Kidney (tissue), 14 donors: ENCODE results near the gene CSNK1G1. TPM values are rescaled to one million over a fixed set of nuclear protein-coding genes. Genes with fewer than 3 reads are reported as not detected.

ENCODE experiments used
- DNase-seq, 5 donors: peaks; one replicate each; pipeline ENCODE4 v3.0.0-alpha.2; 2013 to 2020
- FAIRE-seq: peaks from 2 replicates; lab custom pipeline; 2012; peaks lifted over from hg19 to GRCh38; lab: Jason Lieb, UNC
- H3K27ac ChIP-seq, 2 donors: one replicate each; pipeline ENCODE4 v1.7.0; 2013; ENCODE audit warnings: low read depth in 2 of 2, low read length in 2 of 2, inconsistent platforms in 1 of 2
- H3K27me3 ChIP-seq: one replicate; pipeline ENCODE4 v1.7.1; 2013; ENCODE audit warnings: low read length, inconsistent platforms; ENCODE audit not compliant: control insufficient read depth, insufficient read depth
- H3K36me3 ChIP-seq, 3 donors: one replicate each; pipeline versions ENCODE4 v1.7.0 to v1.7.1; 2013; ENCODE audit warnings: low read length in 3 of 3, control low read depth in 1 of 3, inconsistent platforms in 1 of 3; ENCODE audit not compliant: insufficient read depth in 3 of 3, control insufficient read depth in 2 of 3
- H3K4me1 ChIP-seq, 3 donors: one replicate each; pipeline versions ENCODE4 v1.7.0 to v1.7.1; 2013; ENCODE audit warnings: low read length in 3 of 3, inconsistent platforms in 1 of 3, low read depth in 1 of 3; ENCODE audit not compliant: control insufficient read depth in 2 of 3, insufficient read depth in 2 of 3
- H3K4me3 ChIP-seq, 3 donors: one replicate each; pipeline versions ENCODE4 v1.7.0 to v1.8.1; 2013; ENCODE audit warnings: low read length in 3 of 3, control low read depth in 1 of 3, inconsistent platforms in 1 of 3
- H3K9ac ChIP-seq, 3 donors: one replicate each; pipeline versions ENCODE4 v1.7.0 to v1.7.1; 2013; ENCODE audit warnings: low read length in 3 of 3, control low read depth in 1 of 3, inconsistent platforms in 1 of 3
- H3K9me3 ChIP-seq, 3 donors: one replicate each; pipeline versions ENCODE4 v1.7.0 to v1.7.1; 2013; ENCODE audit warnings: low read length in 3 of 3, control low read depth in 1 of 3, inconsistent platforms in 1 of 3; ENCODE audit not compliant: control insufficient read depth in 2 of 3, insufficient read depth in 1 of 3
- CTCF ChIP-seq: IDR thresholded peaks from 3 replicates; pipeline ENCODE4 v1.5.1; 2012; ENCODE audit warnings: mild to moderate bottlenecking, moderate library complexity, borderline replicate concordance; ENCODE audit not compliant: insufficient read depth; ENCODE audit errors: extremely low read depth
- intact Hi-C: fragments of 100-400 bp; cut with DNase I; formaldehyde crosslinking; loops from one replicate; pipeline ENCODE4 v1.11.1; 2022
- polyA plus RNA-seq: library from polyadenylated mRNA; stranded (reverse); fragments of 350-450 nt; fragmentation: Illumina TruSeq; extraction: RNeasy Lipid Tissue Mini Kit (QIAGEN cat#74804); gene quantifications from one replicate; pipeline ENCODE4 v1.2.3, GENCODE V29; 2014; ENCODE audit warnings: low read depth, low replicate concordance; ENCODE audit not compliant: insufficient read depth
- total RNA-seq: library from RNA; stranded (reverse); fragmentation: NEBNext Ultra II Directional; extraction: Animal tissue kit (Norgen Biotek cat#: 25700); gene quantifications from one replicate; pipeline ENCODE4 v1.2.1, GENCODE V29; 2021
- donor health status: control.
- donor health status: control.
- donor health status: control.
- donor health status: control.
- donor health status: control.
- donor health status: DM: yes; HTN: yes; CAD: no.
- donor health status: Normal renal cell carcinoma (clear cell type).

The CSNK1G1 gene
- total and polyA plus RNA-seq, 2 donors from 2014 or later: 5.0 to 25.8 TPM

GRCh38 chr15:64246364-64247189, 109.4 kb downstream of the CSNK1G1 start:
- H3K9ac ChIP-seq: no peak overlapping the region
- peak overlapping the region; percentile 57 to 67 for H3K27ac ChIP-seq
- FAIRE-seq (no peak), DNase-seq (no peak)
- H3K4me1 ChIP-seq: peaks cover 4 to 22% (median 5%) of the 10 kb centered on the region in 3 donors
- no peaks in the 10 kb centered on the region for H3K9me3 ChIP-seq
- no peak for TF ChIP-seq CTCF
- no peaks in the 10 kb centered on the region for H3K27me3 ChIP-seq
- intact Hi-C loops: no loop called here
- no peak overlapping the region for H3K4me3 ChIP-seq
- no peaks in the 10 kb centered on the region for H3K36me3 ChIP-seq

- Histone ChIP-seq H3K4me3 (no peak overlapping the region), H3K9ac (no peak overlapping the region), H3K36me3 (no peaks in the 10 kb centered on the region), H3K4me1 (peaks cover 4 to 22% (median 5%) of the 10 kb centered on the region in 3 donors), H3K27ac (no peak overlapping the region), H3K27me3 (no peaks in the 10 kb centered on the region), H3K9me3 (no peaks in the 10 kb centered on the region)
- DNase-seq (no peak), FAIRE-seq (no peak)
- TF ChIP-seq CTCF: no peak
- intact Hi-C loops: no loop called here
Observed at GRCh38 chr15:64245405-64245804, 110.6 kb downstream of the CSNK1G1 start.

GRCh38 chr15:64237677-64238076, 118.3 kb downstream of the CSNK1G1 start:
- no peaks in the 10 kb centered on the region for H3K36me3 ChIP-seq
- DNase-seq: no peak
- H3K27ac ChIP-seq: no peak overlapping the region
- intact Hi-C loops: no loop called here
- H3K9me3 ChIP-seq: no peaks in the 10 kb centered on the region
- no peak for TF ChIP-seq CTCF
- no peak overlapping the region for H3K9ac ChIP-seq
- no peak for FAIRE-seq
- H3K27me3 ChIP-seq: no peaks in the 10 kb centered on the region
- H3K4me1 ChIP-seq: no peaks in the 10 kb centered on the region
- no peak overlapping the region for H3K4me3 ChIP-seq
